HT-29 (cell line): ENCODE results near the gene FGF4. TPM values are rescaled to one million over a fixed set of nuclear protein-coding genes. Genes with fewer than 3 reads are reported as not detected.

Experiments
- DNase-seq: peaks from one replicate; pipeline ENCODE4 v3.0.0-alpha.2; 2015; ENCODE audit warnings: low spot score
- total RNA-seq: library from RNA; depleted of rRNA; stranded (reverse); fragments of >200 nt; shearing (Covaris generic); gene quantifications from 2 replicates; pipeline ENCODE4 v1.2.3, GENCODE V29; 2014

FGF4 gene
- total RNA-seq, 1 experiment from 2014 or later: not detected

DNA sequence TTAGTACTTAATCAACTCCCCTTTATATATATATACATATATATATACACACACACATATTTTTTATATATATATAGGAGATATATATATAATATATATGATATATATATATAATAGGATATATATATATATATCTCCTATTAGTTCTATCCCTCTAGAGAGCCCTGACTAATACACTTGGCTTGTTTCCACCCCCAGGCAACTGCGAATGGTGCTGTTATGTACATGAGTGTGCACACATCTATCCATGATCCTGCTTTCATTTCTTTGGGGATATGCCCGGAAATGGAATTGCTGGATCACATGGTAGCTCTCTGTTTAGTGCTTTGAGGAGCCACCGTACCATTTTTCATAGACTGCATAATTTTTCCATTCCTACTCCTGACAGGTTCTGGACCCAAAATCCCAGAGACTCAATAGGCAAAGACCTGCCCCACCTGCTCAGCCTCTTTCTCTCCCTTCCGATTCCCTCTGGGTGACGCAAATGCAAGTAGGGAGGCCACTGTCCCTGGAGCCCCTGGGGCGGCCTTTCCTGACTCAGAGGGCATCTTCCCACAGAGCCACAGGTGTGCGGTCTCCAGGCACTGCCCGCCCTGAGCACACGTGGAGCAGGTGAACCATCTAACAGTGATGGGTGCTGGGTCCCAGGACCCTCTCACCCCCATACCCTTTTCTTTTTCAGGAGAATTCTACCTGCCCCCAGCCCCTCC is 32.1 kb upstream of the FGF4 start:
- no peak for DNase-seq

DNA sequence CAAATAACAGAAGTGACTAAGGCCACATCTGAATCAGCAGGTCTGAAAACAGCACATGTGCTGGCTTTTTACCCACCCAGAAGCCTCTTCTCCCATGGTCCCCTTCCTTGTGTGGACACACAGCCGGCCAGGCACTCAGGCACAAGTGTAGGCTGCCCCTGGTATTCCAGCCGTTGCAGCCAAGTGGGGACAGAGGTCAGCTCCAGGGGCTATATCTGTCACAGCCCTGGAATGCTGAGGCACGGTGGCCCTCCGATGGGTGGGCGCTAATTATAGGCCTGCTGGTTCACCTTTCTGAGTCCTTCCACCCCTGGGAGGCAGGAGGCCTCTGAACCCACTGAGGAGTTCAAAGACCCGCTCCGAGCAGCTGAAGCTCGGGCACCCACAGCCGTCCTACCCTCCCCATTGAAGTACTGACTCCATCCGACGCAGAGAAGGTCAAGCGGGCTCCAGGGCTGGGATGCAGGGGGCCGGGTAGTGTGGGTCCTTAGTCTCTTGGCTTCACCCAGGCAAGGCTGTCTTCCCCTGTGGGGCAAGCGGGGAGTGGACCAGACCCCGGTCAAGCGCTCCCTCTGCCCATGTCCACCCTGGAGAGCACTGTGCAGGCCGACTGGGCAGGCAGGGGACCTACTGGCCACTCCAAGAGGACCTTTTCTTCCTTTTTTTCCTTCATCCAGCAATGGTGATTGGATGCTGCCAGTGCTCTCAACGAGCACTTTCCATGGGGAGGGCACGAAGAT is 29.8 kb upstream of the FGF4 start:
- no peak for DNase-seq

DNA sequence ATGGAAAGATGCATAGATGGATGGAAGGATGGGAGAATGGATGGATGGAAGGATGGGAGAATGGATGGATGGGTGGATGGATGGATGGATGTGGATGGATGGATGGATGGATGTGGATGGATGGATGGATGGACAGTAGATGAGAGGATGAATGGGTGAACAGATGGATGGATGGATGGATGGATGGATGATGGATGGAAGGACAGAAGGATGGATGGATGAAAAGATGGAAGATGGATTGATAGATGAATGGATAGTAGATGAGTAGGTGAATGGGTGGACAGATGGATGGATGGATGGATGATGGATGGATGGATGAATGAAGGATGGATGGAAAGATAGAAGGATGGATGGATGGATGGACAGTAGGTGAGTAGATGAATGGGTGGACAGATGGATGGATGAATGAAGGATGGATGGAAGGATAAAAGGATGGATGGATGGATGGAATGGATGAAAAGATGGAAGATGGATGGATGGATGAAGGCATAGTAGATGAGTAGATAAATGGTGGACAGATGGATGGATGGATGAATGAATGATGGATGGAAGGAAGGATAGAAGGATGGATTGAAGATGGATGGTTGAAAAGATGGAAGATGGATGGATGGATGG is 28.6 kb upstream of the FGF4 start:
- DNase-seq: no peak

DNA sequence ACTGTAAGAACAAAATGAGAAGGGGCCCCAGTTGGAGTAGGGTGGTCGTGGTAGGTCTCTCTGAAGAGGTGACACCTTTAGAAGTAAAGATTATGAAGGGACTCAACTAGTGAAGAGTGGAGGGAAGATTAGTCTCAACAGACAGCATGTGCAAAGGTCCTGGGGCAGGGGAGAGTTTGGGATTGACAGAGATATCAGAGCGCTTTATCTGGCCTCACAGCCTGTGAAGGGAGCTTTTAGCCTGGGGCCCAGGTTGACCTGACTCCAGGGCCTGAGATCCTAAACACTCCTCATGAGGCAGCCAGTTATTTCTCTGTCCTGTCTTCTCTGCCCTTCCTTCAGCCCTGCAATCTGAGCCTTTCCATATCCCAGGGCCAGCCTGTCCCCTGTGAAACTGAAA is 27.9 kb upstream of the FGF4 start:
- no peak for DNase-seq

DNA sequence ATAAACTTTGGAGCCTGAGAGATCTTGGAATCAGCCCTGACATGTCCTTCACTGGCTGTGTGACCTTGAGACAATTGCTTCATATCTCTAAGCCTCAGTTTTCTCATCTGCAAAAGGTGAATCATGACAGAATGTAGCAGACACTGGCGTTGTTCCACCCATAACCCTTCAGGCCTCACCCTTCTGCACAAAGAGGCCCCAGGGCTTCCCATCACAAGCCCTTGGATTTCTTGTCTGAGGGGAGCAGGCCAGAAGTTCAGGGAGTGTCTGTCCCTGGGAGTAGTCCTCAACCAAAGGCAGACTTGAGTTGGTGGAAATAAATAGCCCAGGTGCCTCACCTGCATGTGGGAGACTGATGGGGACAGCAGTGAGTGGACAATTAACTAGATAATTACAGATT is 27.4 kb upstream of the FGF4 start:
- DNase-seq: no peak

DNA sequence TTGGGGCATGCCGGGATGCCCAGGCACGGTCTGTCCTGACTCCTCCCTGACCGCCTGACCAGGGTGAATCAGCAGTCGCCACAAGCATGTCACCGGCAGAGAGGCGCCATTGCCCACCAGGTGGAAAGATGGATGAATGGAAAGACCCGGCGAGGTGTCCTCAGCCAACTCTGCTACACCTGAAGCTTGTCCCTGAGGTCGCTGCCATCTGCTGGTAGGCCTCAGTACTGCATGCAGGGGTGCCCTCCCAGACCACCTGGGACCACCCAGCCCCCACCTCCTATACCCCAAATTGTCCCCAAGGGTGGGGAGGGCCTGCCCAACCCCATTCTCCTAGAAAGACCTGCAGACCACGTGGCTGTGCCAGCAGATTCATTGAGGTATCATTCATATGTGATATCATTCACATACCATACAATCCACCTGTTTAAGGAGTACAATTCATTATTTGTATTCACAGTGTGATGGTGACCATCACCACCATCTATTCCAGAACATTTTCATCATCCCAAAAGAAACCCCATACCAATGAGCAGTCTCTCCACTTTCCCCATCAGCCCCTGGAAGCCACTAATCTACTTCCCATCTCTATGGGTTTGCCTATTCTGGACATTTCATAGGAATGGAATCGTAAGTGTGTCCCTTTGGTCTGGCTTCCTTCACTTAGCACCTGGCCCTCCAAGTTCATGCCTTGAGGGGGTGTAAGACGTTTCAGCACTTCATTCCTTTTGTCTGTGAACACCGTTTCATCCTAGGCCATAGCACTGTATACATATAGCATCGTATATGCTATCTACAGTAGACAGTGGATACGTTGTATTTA is 26.6 kb upstream of the FGF4 start:
- DNase-seq: peak; percentile 58

DNA sequence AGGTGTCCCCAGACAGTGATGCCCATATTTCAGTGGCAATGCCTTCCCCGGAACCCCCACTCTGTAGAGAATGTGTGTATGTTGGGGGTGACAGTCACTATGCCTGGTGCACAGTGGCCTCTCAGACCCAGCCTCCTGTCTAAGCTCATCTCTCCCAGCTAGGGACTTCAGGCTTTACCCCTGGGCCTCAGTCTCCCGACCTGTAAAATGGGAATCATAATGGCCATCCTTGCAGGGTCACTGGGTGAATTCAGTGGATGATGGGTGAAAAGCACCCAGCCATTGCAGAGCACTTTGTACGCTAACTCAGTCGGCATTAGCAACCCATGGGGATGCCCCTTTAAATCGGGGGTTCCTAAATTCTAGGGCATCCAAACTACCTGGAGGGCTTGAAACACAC is 25.1 kb upstream of the FGF4 start:
- DNase-seq: no peak

DNA sequence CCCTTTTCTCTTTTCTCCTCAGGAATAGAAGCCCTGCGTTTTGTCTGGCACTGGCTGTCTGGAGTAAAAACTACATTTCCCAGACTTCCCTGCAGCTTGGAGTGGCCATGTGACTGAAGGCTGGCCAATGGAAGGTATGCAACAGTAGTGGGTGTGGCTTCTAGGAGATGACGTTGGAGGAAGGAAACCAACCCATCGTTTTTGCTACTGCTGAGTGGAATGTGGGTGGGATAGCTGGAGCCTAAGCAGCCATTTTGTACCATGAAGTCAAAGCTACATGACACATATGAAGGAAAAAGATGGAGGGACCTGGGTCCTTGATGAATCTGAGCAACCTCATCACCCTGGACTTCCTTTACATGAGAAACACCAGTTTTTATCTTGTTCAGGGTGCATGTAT is 24.4 kb upstream of the FGF4 start:
- peak; percentile 84 for DNase-seq

DNA sequence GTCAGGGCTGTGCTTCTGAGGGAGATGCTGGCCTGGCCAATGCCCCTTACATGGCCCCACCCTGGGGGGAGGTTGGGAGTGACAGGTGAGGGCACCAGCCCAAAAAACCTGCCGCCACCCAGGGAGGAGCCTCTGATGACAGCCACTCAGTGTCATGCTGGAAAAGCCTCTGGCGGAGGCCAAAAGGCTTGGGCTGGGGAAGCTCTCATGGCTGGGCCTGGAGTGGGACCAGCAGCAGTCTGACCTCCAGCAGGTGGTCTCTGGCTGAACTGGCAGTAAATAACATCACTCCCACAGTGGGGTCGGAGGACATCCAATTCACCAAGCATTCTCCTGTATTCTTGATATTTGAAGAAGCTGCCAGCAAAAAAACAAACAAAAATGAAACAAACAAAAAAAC is 24.0 kb upstream of the FGF4 start:
- no peak for DNase-seq

DNA sequence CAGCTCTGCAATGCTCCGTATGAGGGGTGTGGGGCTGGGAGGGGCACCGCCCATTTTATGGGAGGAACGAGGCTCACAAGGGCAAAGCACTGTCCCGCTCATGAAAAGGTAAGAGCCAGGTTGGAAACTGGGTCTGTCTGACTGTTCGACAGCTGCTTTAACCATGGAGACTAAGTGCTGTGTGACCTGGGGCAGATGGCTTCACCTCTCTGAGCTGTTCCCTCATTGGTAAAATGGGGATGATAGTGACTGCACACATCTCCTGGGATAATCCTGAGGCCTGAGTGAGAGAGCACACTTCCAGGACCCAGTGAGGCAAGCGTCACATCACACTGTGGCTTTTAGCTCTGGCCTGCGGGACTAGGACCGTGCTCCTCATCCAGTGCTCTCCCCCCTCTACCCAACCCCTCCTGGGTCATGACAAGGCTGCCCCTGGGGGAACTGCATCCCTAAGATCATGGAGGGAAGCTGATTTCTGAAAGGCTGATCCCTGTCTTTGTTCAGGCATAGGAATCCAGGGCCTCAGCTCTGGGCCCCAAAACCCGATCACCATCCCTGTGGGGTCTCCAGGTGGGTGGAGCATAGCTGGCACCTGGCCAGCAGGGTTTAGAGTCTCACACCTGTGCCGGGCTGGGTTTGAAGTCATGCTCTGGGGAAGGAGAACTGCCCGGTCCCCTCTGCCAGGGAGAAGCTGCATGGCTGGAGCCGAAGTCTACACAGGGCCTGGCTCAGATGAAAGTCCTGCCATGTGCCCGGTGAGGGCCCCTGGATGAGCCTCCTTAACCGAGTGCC is 22.8 kb upstream of the FGF4 start:
- DNase-seq: no peak

DNA sequence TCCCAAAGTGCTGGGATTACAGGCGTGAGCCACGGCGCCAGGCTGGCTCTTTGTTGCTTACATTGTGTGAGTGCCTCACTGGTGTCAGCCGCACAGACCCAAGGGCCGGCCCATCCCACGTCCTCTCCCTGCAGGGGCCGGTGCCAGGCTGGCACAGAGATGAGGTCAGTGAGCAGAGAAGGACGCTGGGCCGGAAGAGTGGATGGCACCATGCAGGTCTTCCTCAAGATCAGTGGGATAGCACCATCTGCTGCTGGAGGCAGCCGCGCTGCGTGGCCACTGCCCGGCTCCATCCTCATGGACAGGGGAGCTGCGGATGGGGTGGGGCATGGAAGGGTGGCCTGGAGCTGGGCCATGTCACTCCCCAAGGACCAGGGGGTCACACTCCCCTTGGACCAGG is 22.0 kb upstream of the FGF4 start:
- DNase-seq: no peak

DNA sequence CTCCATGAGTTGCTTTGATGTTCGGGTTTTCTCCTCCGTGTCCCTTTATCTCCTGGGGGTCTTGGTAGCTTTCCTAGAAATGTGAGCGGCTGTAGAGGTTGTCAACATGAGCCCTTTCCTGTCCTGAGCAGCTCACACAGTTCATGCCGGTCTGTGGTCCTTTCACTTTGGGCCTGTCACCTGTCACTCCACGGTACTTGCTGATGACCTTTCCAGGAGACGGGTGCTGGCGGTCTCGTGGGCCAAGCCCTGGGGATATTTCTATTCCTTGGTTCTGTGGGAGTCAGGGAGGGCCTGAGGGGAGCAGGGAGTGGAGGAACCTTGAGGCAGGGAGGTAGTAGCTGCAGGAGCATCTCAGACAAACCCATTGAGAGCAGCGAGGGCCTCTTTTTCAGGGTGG is 20.9 kb upstream of the FGF4 start:
- DNase-seq: no peak

DNA sequence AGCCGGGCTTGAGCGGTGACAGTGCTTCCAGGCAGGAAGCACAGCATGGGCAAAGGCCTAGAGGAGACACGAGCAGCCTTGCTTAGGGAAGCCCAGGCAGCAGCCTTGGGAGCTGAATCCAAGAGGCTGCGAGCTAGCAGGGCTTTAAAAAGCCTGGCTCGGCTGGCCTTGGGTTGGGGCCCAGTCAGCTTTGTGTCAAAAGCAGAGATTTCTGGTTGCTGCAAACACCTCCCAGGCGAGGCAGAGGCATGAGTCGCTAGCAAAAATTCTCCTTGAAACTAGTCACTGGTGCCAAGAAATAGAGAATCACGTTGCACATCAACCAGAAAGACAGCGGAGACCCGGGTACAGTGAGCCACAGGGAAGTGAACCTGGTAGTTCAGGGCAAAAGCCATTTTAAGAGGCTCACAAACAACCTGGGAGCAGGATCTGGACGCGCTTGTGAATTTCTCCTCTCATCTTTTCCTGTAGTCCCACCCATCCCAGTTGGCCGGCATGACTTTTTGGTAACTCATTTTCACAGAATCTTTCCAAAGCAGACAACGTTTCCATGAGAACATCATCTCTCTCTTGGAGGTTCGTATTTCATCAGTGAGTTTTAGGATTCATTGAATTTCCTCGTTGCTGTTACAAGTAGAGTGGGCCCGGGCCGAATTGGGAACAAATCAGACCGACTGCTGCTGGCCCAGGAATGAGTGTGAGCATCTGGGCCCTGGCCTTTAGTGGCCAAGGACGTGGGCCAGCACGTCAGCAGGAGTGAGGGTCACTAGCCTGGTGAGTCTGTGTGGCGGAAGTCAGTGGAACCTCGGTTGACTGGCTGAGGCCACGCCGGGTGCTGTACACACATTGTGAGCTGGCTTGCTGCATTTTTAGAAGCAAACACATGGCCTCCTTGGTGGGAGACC is 16.4 kb upstream of the FGF4 start:
- DNase-seq: no peak

DNA sequence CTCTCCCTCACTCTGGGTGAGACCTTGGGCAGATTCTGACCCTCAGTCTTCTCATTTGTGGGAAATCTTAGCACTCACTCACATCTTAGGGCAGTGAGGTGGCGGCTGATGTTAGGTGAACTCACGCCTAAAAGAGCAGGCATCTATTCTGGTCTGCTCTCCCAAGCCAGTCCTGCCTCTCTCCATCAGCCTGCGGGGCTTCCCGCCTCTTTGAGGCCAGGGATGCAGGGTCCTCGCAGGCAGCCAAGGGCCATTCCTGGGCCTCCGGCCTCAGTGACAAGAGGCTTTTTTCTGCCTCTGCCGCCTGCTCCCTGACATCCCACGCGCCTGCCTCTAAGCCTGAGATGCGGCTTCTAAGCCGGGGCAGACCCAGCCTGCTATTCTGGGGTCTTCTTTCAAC is 13.8 kb upstream of the FGF4 start:
- DNase-seq: no peak

DNA sequence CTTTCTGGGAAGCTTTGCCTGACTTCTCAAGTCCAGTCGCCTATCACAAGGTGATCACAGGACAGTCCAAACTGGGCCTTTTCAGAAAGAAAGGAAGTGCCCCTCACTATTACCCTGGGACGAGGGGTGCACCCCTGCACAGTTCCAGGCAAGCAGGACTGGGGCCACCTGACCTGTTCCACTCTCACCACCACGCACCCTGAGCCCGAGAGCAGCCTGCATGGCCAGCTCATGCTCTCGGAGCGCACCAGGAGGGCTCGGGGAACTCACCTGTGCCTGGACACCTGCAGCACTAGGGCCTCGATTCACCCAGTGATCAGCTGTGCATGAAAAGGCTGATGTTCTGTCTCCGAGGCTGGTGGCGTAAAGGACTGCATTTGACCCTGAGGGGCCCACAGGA is 12.8 kb upstream of the FGF4 start:
- DNase-seq: no peak

DNA sequence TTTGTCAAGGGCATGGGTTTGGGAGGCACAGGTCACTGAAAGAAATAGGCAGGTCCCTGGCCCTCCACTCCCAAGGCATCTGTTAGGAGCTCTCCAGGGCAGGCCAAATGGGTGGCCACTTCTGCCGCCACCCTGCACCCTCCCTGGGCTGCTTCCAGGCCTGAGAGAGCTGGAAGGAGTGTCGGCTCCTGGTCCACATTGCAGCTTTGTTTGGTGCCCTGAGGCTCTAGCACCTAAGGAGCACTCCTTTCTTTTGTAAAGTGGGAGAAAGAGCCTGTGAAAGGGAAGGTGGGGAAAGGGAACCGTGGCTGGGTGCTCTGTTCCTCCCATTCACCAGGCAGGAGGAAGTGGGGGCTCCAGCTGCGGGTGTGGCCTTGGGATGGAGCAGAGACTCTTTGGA is 12.3 kb upstream of the FGF4 start:
- DNase-seq: no peak

DNA sequence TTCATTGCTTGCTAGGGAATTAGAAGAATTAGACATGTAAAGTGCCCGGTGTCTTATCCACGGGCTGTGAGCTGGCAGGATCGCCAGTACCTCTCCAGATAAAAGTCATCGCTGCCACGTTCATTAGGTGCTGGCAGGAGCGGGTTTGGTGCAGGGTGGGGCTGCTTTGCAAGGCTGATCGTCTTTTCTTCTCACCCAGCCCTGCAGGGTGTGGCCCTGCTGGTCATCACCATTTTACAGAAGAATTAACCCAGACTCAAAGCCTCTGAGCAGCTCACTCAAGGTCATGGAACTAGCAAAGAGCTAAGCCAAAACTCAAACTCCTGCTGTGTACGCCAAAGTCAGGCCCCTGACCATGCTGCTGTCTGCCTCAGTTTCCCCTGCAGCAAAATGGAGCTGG is 6.1 kb upstream of the FGF4 start:
- no peak for DNase-seq

DNA sequence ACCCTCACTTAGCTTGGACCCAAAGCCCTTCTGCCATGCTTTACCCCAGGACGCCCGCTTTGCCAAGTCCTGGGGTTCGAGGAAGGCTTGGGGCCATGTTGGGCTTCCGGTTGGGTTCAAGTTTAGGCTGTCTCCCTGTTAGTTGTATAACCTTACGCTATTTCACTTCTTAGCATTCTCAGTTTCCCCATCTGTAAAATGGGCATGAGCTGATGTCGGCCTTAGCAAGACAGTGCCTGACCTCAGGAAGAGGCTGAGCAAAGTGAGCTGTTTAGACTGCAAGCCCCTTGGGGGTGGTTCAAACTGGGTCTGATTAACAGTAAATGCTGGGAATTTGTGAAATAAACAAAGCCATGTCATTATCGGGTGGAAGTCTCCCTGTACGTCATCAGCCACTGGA is 3.2 kb upstream of the FGF4 start:
- no peak for DNase-seq

DNA sequence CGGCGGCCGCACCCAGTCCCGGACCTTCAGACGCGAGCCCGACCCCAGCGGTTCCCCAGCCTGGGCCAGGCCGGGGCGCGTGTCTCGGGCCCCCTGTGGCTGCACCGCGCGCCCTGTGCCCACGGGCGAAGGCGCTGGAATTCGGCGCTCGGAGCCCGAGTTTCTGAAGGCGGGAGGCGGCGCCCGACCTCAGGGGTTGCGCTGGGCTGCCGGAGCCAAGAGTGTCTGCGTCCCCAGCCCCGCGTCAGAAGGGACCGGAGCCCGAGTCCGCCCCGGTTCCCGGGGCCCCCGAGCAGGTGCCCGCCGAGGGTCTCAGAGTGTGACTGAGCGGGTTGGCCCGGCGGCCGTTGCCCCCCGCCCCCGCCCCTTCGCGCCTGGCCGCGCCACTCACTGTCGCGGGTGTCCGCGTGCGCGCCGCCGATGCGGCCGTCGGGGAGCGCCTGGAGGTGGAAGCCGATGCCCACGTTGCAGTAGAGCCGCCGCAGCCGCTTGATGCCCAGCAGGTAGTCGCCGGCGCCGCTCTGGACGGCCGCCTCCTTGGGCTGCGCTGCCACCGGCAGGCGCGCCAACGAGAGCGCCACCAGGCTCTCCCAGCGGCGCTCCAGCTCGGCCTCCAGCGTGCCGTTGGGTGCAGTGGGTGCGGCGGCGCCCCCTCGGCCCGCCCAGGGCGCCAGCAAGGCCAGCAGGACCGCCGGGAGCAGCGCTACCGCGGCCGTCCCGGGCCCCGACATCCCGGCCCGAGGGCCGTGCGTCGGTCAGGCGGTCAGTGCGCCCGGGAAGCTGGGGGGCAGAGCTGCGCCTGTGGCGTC is 583 bp downstream of the FGF4 start:
- DNase-seq: no peak
